B cell (primary cell): ENCODE data around the gene PIK3AP1. TPM values are rescaled to one million over a fixed set of nuclear protein-coding genes. Genes with fewer than 3 reads are reported as not detected.

Source experiments
- ATAC-seq: fragments of 200-7000 bp; cut with Tn5 transposase; one replicate; pipeline ENCODE4 v1.10.0; 2021; ENCODE audit warnings: low read depth, mild to moderate bottlenecking, moderate number of reproducible peaks, moderate library complexity
- CTCF ChIA-PET: fragments of 350-600 bp; sonication (Branson Sonifier 250); formaldehyde crosslinking; loops from one replicate; lab custom pipeline; 2021; ENCODE audit warnings: antibody characterized with exemption, inconsistent platforms; lab: Charles Lee
- POLR2A ChIA-PET: fragments of 350-600 bp; sonication (Branson Sonifier 250); formaldehyde crosslinking; loops from one replicate; lab custom pipeline; 2021; ENCODE audit warnings: antibody characterized with exemption; lab: Charles Lee
- DNase-seq: peaks from one replicate; pipeline ENCODE4 v3.0.0; 2013
- H2AFZ ChIP-seq: 2 replicates; pipeline ENCODE4 v1.6.1; 2012; ENCODE audit warnings: mild to moderate bottlenecking, low read depth, low read length; ENCODE audit not compliant: insufficient read depth, poor library complexity, severe bottlenecking
- H3K27ac ChIP-seq, 2 donors: 1 replicate in 1 of 2; 2 replicates in 1 of 2; pipeline ENCODE4 v1.5.1; 2012 to 2013; ENCODE audit warnings: low read length in 2 of 2, mild to moderate bottlenecking in 2 of 2, moderate library complexity in 1 of 2
- H3K27me3 ChIP-seq, 4 experiments: fragments of 200-600 bp in 1 of 4; sonication (generic) in 1 of 4; replicated peaks in 1 of 4; 1 replicate in 2 of 4; 2 replicates in 2 of 4; pipeline versions ENCODE4 v1.6.1 to v1.7.0; 2013 to 2016; ENCODE audit warnings: low read length in 3 of 4, mild to moderate bottlenecking in 2 of 4, mixed read lengths in 1 of 4, moderate library complexity in 1 of 4; ENCODE audit not compliant: insufficient read depth in 4 of 4, control insufficient read depth in 3 of 4; ENCODE audit errors: control extremely low read depth in 1 of 4
- H3K36me3 ChIP-seq, 2 experiments: replicated peaks in 1 of 2; 1 replicate in 1 of 2; 2 replicates in 1 of 2; pipeline versions ENCODE4 v1.6.1 to v1.7.1; 2013; ENCODE audit warnings: low read length in 1 of 2; ENCODE audit not compliant: insufficient read depth in 2 of 2, control insufficient read depth in 1 of 2; ENCODE audit errors: control extremely low read depth in 1 of 2, extremely low read depth in 1 of 2
- H3K4me1 ChIP-seq, 2 donors: fragments of 200-600 bp in 1 of 2; sonication (generic) in 1 of 2; 1 replicate in 1 of 2; 2 replicates in 1 of 2; pipeline versions ENCODE4 v1.5.1 to v1.6.1; 2013 to 2017; ENCODE audit warnings: low read length in 2 of 2; ENCODE audit not compliant: control insufficient read depth in 2 of 2, insufficient read depth in 2 of 2
- H3K4me2 ChIP-seq: replicated peaks from 2 replicates; pipeline ENCODE3; 2012; ENCODE audit warnings: mild to moderate bottlenecking, low read depth, low read length; ENCODE audit not compliant: poor library complexity, severe bottlenecking
- H3K4me3 ChIP-seq, 5 experiments: fragments of 200-600 bp in 1 of 5; sonication (generic) in 1 of 5; 1 replicate in 3 of 5; 2 replicates in 2 of 5; pipeline versions ENCODE4 v1.5.1 to v1.7.0; 2011 to 2016; ENCODE audit warnings: low read length in 4 of 5, mild to moderate bottlenecking in 4 of 5, low read depth in 2 of 5, control low read depth in 1 of 5, moderate library complexity in 1 of 5; ENCODE audit not compliant: insufficient read depth in 1 of 5; ENCODE audit errors: control extremely low read depth in 1 of 5, extremely low read depth in 1 of 5
- H3K79me2 ChIP-seq: fragments of 200-600 bp; sonication (generic); one replicate; pipeline ENCODE4 v1.6.0; 2016; ENCODE audit warnings: low read length; ENCODE audit not compliant: control insufficient read depth, insufficient read depth
- H3K9ac ChIP-seq: fragments of 200-600 bp; sonication (generic); 2 replicates; pipeline ENCODE4 v1.6.1; 2017; ENCODE audit warnings: mild to moderate bottlenecking, low read length, moderate library complexity
- H3K9me3 ChIP-seq, 3 donors: one replicate each; pipeline versions ENCODE4 v1.6.1 to v1.7.1; 2013; ENCODE audit warnings: low read length in 2 of 3; ENCODE audit not compliant: control insufficient read depth in 2 of 3, insufficient read depth in 1 of 3; ENCODE audit errors: control extremely low read depth in 1 of 3
- H4K20me1 ChIP-seq: 2 replicates; pipeline ENCODE4 v1.6.0; 2012; ENCODE audit warnings: mild to moderate bottlenecking, low read length; ENCODE audit not compliant: insufficient read depth, control insufficient read depth, poor library complexity, severe bottlenecking
- H3K27ac Mint-ChIP-seq: one replicate; pipeline ENCODE4 v1.8.0; 2021; ENCODE audit warnings: mixed read lengths
- H3K27me3 Mint-ChIP-seq: one replicate; pipeline ENCODE4 v1.8.0; 2021; ENCODE audit warnings: mixed read lengths
- H3K4me1 Mint-ChIP-seq: one replicate; pipeline ENCODE4 v1.8.0; 2021; ENCODE audit warnings: mixed read lengths
- H3K4me3 Mint-ChIP-seq: one replicate; pipeline ENCODE4 v1.8.0; 2021; ENCODE audit warnings: mixed read lengths
- H3K9me3 Mint-ChIP-seq: one replicate; pipeline ENCODE4 v1.8.0; 2022; ENCODE audit warnings: mixed read lengths; ENCODE audit not compliant: insufficient read depth
- CTCF ChIP-seq: fragments of 200-600 bp; IDR thresholded peaks from one replicate; pipeline ENCODE4 v1.8.0; 2022; ENCODE audit warnings: antibody characterized with exemption, mild to moderate bottlenecking
- EZH2 ChIP-seq: IDR thresholded peaks from 2 replicates; pipeline ENCODE4 v1.6.1; 2012; ENCODE audit warnings: borderline replicate concordance, low read depth, mild to moderate bottlenecking, moderate library complexity, low read length; ENCODE audit not compliant: insufficient read depth, poor library complexity, severe bottlenecking
- WGBS: methylation state at CpG from one replicate; pipeline ENCODE4 v1.1.5; 2013; ENCODE audit warnings: missing lambda C conversion rate; ENCODE audit not compliant: insufficient coverage; 5-methylcytosine and 5-hydroxymethylcytosine counted together
- intact Hi-C: fragments of 100-400 bp; cut with micrococcal nuclease; formaldehyde crosslinking; loops from one replicate; pipeline ENCODE4 v1.10.0; 2022
- polyA plus RNA-seq: library from polyadenylated mRNA; depleted of rRNA; stranded (reverse); fragments of >200 nt; gene quantifications from 2 replicates; pipeline ENCODE4 v1.2.3, GENCODE V29; 2012
- total RNA-seq, 2 donors: library from RNA; stranded (reverse); fragments of 120-200 nt in 1 of 2; gene quantifications; 1 replicate in 1 of 2; 2 replicates in 1 of 2; pipeline versions ENCODE4 v1.2.3 to v1.2.4, GENCODE V29; 2013 to 2022

Gene PIK3AP1
- total and polyA plus RNA-seq, 2 donors (not counting 1 experiment from before 2014, with no cell fraction given), result 125 to 130 TPM

- Mint-ChIP-seq H3K27ac (peak overlapping the region; percentile 82), H3K9me3 (no peaks in the 10 kb centered on the region), H3K27me3 (no peaks in the 10 kb centered on the region), H3K4me1 (peaks cover 69% of the 10 kb centered on the region), H3K4me3 (no peak overlapping the region)
- DNase-seq (no peak), ATAC-seq (no peak)
- Histone ChIP-seq H3K4me3 (no peak overlapping the region), H4K20me1 (peaks cover 48% of the 10 kb centered on the region), H3K79me2 (peaks cover 96% of the 10 kb centered on the region), H3K36me3 (peaks cover 8 to 29% of the 10 kb centered on the region in 2 experiments), H3K9ac (no peak overlapping the region), H2AFZ (no peak overlapping the region), H3K4me2 (peak overlapping the region; percentile 41), H3K27ac (peak overlapping the region in 1 of 2 donors; percentile 61), H3K27me3 (no peaks in the 10 kb centered on the region), H3K9me3 (no peaks in the 10 kb centered on the region), H3K4me1 (peaks cover 64 to 69% of the 10 kb centered on the region in 2 donors)
- TF ChIP-seq EZH2 (no peak), CTCF (no peak)
- ChIA-PET CTCF (interaction anchor here (2.2 kb wide), 1 partner anchor 13 kb away, joined by 8 read pairs; no protein-coding TSS in a partner anchor), POLR2A (no interaction called here)
- intact Hi-C loops, result no loop called here
- WGBS, result 90% methylated on average over 3 of the region's 6 CpGs
These were observed 55.0 kb downstream of the PIK3AP1 start for GRCh38 chr10:96665306-96665705.

GRCh38 chr10:96664563-96664962, 55.8 kb downstream of the PIK3AP1 start:
- DNase-seq, result peak; percentile 48
- peak overlapping the region; percentile 82 for H3K27ac Mint-ChIP-seq
- Histone ChIP-seq H3K79me2 (peaks cover 96% of the 10 kb centered on the region), H3K27me3 (no peaks in the 10 kb centered on the region), H3K4me2 (peak overlapping the region; percentile 41), H3K9ac (no peak overlapping the region), H4K20me1 (peaks cover 52% of the 10 kb centered on the region), H3K4me1 (peaks cover 61% of the 10 kb centered on the region in 2 donors), H3K4me3 (no peak overlapping the region), H3K9me3 (no peaks in the 10 kb centered on the region), H3K36me3 (peaks cover 8 to 27% of the 10 kb centered on the region in 2 experiments), H2AFZ (no peak overlapping the region), H3K27ac (peak overlapping the region in 1 of 2 donors; percentile 61)
- 36% methylated on average over 2 of the region's 3 CpGs for WGBS
- ChIA-PET CTCF (interaction anchor here (1.0 to 2.2 kb wide), 4 partner anchors 12 to 92 kb away, joined by 3 to 8 read pairs (median 4); no protein-coding TSS in a partner anchor), POLR2A (interaction anchor here (0.9 to 1.0 kb wide), 3 partner anchors 8 to 36 kb away, joined by 3 to 4 read pairs (median 3); no protein-coding TSS in a partner anchor)
- H3K4me3 Mint-ChIP-seq, result peak overlapping the region; percentile 17
- intact Hi-C loops, result no loop called here
- H3K27me3 Mint-ChIP-seq, result no peaks in the 10 kb centered on the region
- peak; percentile 47 for ATAC-seq
- H3K9me3 Mint-ChIP-seq, result no peaks in the 10 kb centered on the region
- H3K4me1 Mint-ChIP-seq, result peaks cover 69% of the 10 kb centered on the region
- no peak for TF ChIP-seq CTCF
- no peak for TF ChIP-seq EZH2
